ENCODE measurements around the gene IRF1.

DNA sequence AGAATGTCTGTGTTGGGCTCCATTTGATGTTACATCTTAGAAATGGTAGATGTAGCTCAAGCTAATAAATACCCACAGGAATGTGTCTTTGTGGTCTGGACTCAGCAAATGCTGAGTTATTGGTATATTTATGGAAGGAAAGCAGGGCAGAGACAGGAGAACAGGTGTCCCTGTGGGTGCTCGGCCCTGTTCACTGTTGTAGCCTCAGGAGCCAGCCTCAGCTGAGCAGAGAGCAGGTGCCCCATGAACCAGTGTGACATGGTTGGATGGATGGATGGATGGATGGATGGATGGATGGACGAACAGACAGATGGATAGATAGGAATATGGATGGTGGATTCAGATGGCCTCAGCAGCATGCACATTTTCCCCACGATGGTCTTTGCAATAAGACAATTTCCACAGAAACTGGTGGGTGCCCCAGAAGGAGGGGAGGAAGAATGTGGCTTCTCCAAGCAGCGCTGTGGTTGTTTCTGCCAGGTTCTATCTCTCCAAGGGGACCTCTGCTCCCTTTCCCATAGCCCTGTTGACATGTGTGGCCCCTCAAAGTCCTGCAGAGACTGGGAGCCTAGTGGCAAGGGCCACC lies 8.2 kb upstream of the IRF1 start:
- TF ChIP-seq CTCF (IDR thresholded peaks at IDR 0.05), result no peak
- no peak for TF ChIP-seq POLR2A (IDR thresholded peaks at IDR 0.05)

Measured in esophagus squamous epithelium (tissue), 4 donors.